Dendritic cell treated with granulocyte-macrophage colony-stimulating factor and Interleukin-4, amounts not matched to agents 40 ng/mL and 50 ng/mL, for 4 days (primary cell): ENCODE measurements around the gene PTGFR.

ENCODE experiments used
- H3K27ac Mint-ChIP-seq: one replicate; pipeline ENCODE4 v1.8.0; 2022; ENCODE audit warnings: mild to moderate bottlenecking, mixed read lengths
- H3K27me3 Mint-ChIP-seq: one replicate; pipeline ENCODE4 v1.8.0; 2022; ENCODE audit warnings: mild to moderate bottlenecking, mixed read lengths
- H3K36me3 Mint-ChIP-seq: one replicate; pipeline ENCODE4 v1.8.0; 2022; ENCODE audit warnings: low read depth, mixed read lengths
- H3K4me1 Mint-ChIP-seq: one replicate; pipeline ENCODE4 v1.8.0; 2022; ENCODE audit warnings: low read depth, mixed read lengths
- H3K4me3 Mint-ChIP-seq: one replicate; pipeline ENCODE4 v1.8.0; 2022; ENCODE audit warnings: mild to moderate bottlenecking, moderate library complexity, mixed read lengths
- H3K9me3 Mint-ChIP-seq: one replicate; pipeline ENCODE4 v1.8.0; 2022; ENCODE audit warnings: mixed read lengths
- intact Hi-C: fragments of 100-400 bp; cut with micrococcal nuclease; formaldehyde crosslinking; loops from one replicate; pipeline ENCODE4 v1.15.0; 2022

Gene PTGFR

GRCh38 chr1:78536427-78536826, 45.7 kb downstream of the PTGFR start:
- Mint-ChIP-seq H3K9me3 (peaks cover 4% of the 10 kb centered on the region), H3K27me3 (no peaks in the 10 kb centered on the region), H3K27ac (no peak overlapping the region), H3K4me1 (no peaks in the 10 kb centered on the region), H3K4me3 (no peak overlapping the region), H3K36me3 (no peaks in the 10 kb centered on the region)
- intact Hi-C loops, result no loop called here

GRCh38 chr1:78540048-78540447, 49.3 kb downstream of the PTGFR start:
- Mint-ChIP-seq H3K27me3 (no peaks in the 10 kb centered on the region), H3K4me1 (no peaks in the 10 kb centered on the region), H3K27ac (no peak overlapping the region), H3K9me3 (peaks cover 22% of the 10 kb centered on the region), H3K4me3 (no peak overlapping the region), H3K36me3 (no peaks in the 10 kb centered on the region)
- intact Hi-C loops, result no loop called here

GRCh38 chr1:78541479-78541878, 50.7 kb downstream of the PTGFR start:
- Mint-ChIP-seq H3K27ac (no peak overlapping the region), H3K36me3 (no peaks in the 10 kb centered on the region), H3K4me1 (no peaks in the 10 kb centered on the region), H3K4me3 (no peak overlapping the region), H3K27me3 (no peaks in the 10 kb centered on the region), H3K9me3 (peaks cover 22% of the 10 kb centered on the region)
- intact Hi-C loops, result no loop called here

- Mint-ChIP-seq H3K27ac (no peak overlapping the region), H3K9me3 (peaks cover 26% of the 10 kb centered on the region), H3K36me3 (no peaks in the 10 kb centered on the region), H3K4me1 (no peaks in the 10 kb centered on the region), H3K27me3 (no peaks in the 10 kb centered on the region), H3K4me3 (no peak overlapping the region)
- intact Hi-C loops, result no loop called here
These were observed 53.3 kb downstream of the PTGFR start for GRCh38 chr1:78543941-78544643.

GRCh38 chr1:78547081-78547480, 56.3 kb downstream of the PTGFR start:
- Mint-ChIP-seq H3K27me3 (no peaks in the 10 kb centered on the region), H3K4me3 (no peak overlapping the region), H3K36me3 (no peaks in the 10 kb centered on the region), H3K9me3 (peaks cover 39% of the 10 kb centered on the region), H3K27ac (no peak overlapping the region), H3K4me1 (no peaks in the 10 kb centered on the region)
- intact Hi-C loops, result no loop called here

- no peak overlapping the region for H3K27ac Mint-ChIP-seq
- H3K27me3 Mint-ChIP-seq, result no peaks in the 10 kb centered on the region
- H3K4me1 Mint-ChIP-seq, result no peaks in the 10 kb centered on the region
- no peaks in the 10 kb centered on the region for H3K36me3 Mint-ChIP-seq
- no peak overlapping the region for H3K4me3 Mint-ChIP-seq
- peaks cover 47% of the 10 kb centered on the region for H3K9me3 Mint-ChIP-seq
- intact Hi-C loops, result no loop called here
These were observed 58.6 kb downstream of the PTGFR start for GRCh38 chr1:78549331-78549730.

GRCh38 chr1:78549891-78550290, 59.1 kb downstream of the PTGFR start:
- Mint-ChIP-seq H3K36me3 (no peaks in the 10 kb centered on the region), H3K27ac (no peak overlapping the region), H3K4me3 (no peak overlapping the region), H3K27me3 (no peaks in the 10 kb centered on the region), H3K4me1 (no peaks in the 10 kb centered on the region), H3K9me3 (peaks cover 52% of the 10 kb centered on the region)
- intact Hi-C loops, result no loop called here

GRCh38 chr1:78553859-78554258, 63.1 kb downstream of the PTGFR start:
- intact Hi-C loops, result no loop called here
- H3K36me3 Mint-ChIP-seq, result no peaks in the 10 kb centered on the region
- H3K27me3 Mint-ChIP-seq, result no peaks in the 10 kb centered on the region
- no peak overlapping the region for H3K4me3 Mint-ChIP-seq
- peaks cover 77% of the 10 kb centered on the region for H3K9me3 Mint-ChIP-seq
- no peaks in the 10 kb centered on the region for H3K4me1 Mint-ChIP-seq
- H3K27ac Mint-ChIP-seq, result no peak overlapping the region

- Mint-ChIP-seq H3K36me3 (no peaks in the 10 kb centered on the region), H3K4me3 (no peak overlapping the region), H3K27me3 (no peaks in the 10 kb centered on the region), H3K27ac (no peak overlapping the region), H3K4me1 (no peaks in the 10 kb centered on the region), H3K9me3 (peaks cover 67% of the 10 kb centered on the region)
- intact Hi-C loops, result no loop called here
These were observed 64.1 kb downstream of the PTGFR start for GRCh38 chr1:78554840-78555239.

GRCh38 chr1:78559680-78560079, 68.9 kb downstream of the PTGFR start:
- peaks cover 28% of the 10 kb centered on the region for H3K9me3 Mint-ChIP-seq
- no peaks in the 10 kb centered on the region for H3K4me1 Mint-ChIP-seq
- no peaks in the 10 kb centered on the region for H3K27me3 Mint-ChIP-seq
- intact Hi-C loops, result no loop called here
- H3K4me3 Mint-ChIP-seq, result no peak overlapping the region
- no peak overlapping the region for H3K27ac Mint-ChIP-seq
- no peaks in the 10 kb centered on the region for H3K36me3 Mint-ChIP-seq

- Mint-ChIP-seq H3K4me3 (no peak overlapping the region), H3K27ac (no peak overlapping the region), H3K4me1 (no peaks in the 10 kb centered on the region), H3K27me3 (no peaks in the 10 kb centered on the region), H3K36me3 (no peaks in the 10 kb centered on the region), H3K9me3 (peaks cover 17% of the 10 kb centered on the region)
- intact Hi-C loops, result no loop called here
These were observed 70.0 kb downstream of the PTGFR start for GRCh38 chr1:78560811-78561210.

- H3K27ac Mint-ChIP-seq, result no peak overlapping the region
These were observed 71.1 kb downstream of the PTGFR start for GRCh38 chr1:78561856-78562255.

GRCh38 chr1:78565393-78565792, 74.6 kb downstream of the PTGFR start:
- H3K4me3 Mint-ChIP-seq, result no peak overlapping the region
- intact Hi-C loops, result no loop called here
- H3K27ac Mint-ChIP-seq, result no peak overlapping the region
- no peaks in the 10 kb centered on the region for H3K9me3 Mint-ChIP-seq
- H3K27me3 Mint-ChIP-seq, result no peaks in the 10 kb centered on the region
- no peaks in the 10 kb centered on the region for H3K4me1 Mint-ChIP-seq
- no peaks in the 10 kb centered on the region for H3K36me3 Mint-ChIP-seq

More at GRCh38 chr1:78561856-78562255, 71.1 kb downstream of the PTGFR start:
- no peaks in the 10 kb centered on the region for H3K27me3 Mint-ChIP-seq
- H3K36me3 Mint-ChIP-seq, result no peaks in the 10 kb centered on the region
- intact Hi-C loops, result no loop called here
- H3K9me3 Mint-ChIP-seq, result peaks cover 7% of the 10 kb centered on the region
- H3K4me3 Mint-ChIP-seq, result no peak overlapping the region
- H3K4me1 Mint-ChIP-seq, result no peaks in the 10 kb centered on the region

GRCh38 chr1:78570539-78570938, 79.8 kb downstream of the PTGFR start:
- no peaks in the 10 kb centered on the region for H3K4me1 Mint-ChIP-seq
- intact Hi-C loops, result no loop called here
- no peaks in the 10 kb centered on the region for H3K27me3 Mint-ChIP-seq
- no peaks in the 10 kb centered on the region for H3K9me3 Mint-ChIP-seq
- H3K4me3 Mint-ChIP-seq, result no peak overlapping the region
- H3K36me3 Mint-ChIP-seq, result no peaks in the 10 kb centered on the region
- H3K27ac Mint-ChIP-seq, result no peak overlapping the region
